Head of caudate nucleus (tissue), 42 donors: ENCODE data around the gene PTPN1.

ENCODE experiments used
- DNase-seq, 42 donors: peaks; one replicate each; pipeline versions ENCODE4 v3.0.0 to v3.0.0-alpha.2; 2020 to 2021; ENCODE audit warnings: mixed read lengths in 7 of 42
- intact Hi-C: fragments of 100-400 bp; cut with DNase I; formaldehyde crosslinking; loops from one replicate; pipeline ENCODE4 v1.15.0; 2022

Gene PTPN1

DNA sequence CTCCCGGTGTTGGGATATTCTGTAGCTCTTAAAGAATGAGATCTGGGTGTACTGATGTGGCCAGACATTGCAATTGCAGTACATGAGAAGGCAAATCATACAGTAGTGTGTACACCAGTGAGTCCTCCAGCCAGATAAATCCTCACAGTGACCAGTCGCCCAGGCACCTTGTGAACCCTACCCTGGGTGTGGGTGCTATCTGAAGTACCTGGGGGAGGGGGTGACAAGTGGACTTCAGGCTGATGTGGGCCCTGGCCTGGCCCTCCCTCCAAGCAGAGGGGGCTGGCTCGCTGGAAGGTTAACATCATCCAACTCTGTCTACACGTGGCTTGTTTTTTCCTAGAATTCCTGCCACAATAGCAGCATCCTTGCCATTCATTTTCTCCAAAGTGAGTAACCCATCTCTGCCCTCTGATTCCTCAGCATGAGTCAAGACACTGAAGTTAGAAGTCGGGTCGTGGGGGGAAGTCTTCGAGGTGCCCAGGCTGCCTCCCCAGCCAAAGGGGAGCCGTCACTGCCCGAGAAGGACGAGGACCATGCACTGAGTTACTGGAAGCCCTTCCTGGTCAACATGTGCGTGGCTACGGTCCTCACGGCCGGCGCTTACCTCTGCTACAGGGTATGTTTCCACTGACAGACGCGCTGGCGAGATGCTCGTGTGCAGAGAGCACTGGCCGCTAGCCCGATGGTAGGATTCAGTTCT, 70.8 kb downstream of the PTPN1 start:
- intact Hi-C loops = no loop called here
- DNase-seq = peak in 1 of 42 donors; percentile 23

DNA sequence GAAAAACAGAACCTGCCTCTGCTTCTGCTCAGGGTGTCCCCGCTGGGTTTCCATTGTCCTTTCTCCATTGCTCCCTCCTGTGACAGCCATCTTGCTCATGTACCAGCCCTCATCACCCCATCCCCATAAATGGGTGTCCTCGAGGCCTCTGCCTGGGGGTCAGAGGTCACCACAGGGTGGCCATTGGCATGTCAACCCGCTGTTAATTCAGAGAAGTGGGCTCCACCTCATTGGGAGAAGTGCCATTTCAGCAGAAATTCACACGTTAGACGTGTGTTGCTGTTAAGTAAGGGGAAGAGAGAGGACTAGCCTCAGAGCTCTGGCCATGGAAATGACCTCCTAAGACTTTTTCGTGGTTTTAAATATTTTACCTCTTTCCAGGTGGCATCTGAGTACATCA, 71.9 kb downstream of the PTPN1 start:
- no peak for DNase-seq
- intact Hi-C loops = no loop called here

DNA sequence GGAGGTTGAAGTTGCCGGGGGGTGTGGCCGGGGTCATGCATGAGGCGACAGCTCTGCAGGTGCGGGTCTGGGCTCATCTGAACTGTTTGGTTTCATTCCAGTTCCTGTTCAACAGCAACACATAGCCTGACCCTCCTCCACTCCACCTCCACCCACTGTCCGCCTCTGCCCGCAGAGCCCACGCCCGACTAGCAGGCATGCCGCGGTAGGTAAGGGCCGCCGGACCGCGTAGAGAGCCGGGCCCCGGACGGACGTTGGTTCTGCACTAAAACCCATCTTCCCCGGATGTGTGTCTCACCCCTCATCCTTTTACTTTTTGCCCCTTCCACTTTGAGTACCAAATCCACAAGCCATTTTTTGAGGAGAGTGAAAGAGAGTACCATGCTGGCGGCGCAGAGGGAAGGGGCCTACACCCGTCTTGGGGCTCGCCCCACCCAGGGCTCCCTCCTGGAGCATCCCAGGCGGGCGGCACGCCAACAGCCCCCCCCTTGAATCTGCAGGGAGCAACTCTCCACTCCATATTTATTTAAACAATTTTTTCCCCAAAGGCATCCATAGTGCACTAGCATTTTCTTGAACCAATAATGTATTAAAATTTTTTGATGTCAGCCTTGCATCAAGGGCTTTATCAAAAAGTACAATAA, 72.5 kb downstream of the PTPN1 start:
- intact Hi-C loops = no loop called here
- DNase-seq = no peak

DNA sequence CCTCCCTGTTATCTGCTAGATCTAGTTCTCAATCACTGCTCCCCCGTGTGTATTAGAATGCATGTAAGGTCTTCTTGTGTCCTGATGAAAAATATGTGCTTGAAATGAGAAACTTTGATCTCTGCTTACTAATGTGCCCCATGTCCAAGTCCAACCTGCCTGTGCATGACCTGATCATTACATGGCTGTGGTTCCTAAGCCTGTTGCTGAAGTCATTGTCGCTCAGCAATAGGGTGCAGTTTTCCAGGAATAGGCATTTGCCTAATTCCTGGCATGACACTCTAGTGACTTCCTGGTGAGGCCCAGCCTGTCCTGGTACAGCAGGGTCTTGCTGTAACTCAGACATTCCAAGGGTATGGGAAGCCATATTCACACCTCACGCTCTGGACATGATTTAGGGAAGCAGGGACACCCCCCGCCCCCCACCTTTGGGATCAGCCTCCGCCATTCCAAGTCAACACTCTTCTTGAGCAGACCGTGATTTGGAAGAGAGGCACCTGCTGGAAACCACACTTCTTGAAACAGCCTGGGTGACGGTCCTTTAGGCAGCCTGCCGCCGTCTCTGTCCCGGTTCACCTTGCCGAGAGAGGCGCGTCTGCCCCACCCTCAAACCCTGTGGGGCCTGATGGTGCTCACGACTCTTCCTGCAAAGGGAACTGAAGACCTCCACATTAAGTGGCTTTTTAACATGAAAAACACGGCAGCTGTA, 73.4 kb downstream of the PTPN1 start:
- no peak for DNase-seq
- intact Hi-C loops = no loop called here

DNA sequence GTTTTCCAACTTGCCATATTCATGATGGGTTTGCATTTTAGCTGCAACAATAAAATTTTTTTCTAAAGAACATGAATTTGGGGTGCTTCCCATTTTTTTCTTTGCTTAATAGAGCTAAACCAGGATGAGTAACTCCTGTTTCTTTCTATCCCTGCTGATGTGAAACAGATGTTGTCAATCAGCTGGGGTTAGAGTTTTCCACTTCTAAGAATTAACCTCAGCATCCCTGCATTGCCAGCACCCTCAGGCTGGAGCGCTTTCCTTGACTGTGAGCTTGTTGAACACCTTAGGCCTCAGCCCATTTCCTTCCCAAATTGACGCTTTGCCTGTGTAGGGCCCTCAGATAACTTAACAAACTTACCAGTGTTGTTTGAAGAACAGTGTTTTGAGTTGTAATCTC, 74.5 kb downstream of the PTPN1 start:
- DNase-seq = no peak
- intact Hi-C loops = no loop called here

DNA sequence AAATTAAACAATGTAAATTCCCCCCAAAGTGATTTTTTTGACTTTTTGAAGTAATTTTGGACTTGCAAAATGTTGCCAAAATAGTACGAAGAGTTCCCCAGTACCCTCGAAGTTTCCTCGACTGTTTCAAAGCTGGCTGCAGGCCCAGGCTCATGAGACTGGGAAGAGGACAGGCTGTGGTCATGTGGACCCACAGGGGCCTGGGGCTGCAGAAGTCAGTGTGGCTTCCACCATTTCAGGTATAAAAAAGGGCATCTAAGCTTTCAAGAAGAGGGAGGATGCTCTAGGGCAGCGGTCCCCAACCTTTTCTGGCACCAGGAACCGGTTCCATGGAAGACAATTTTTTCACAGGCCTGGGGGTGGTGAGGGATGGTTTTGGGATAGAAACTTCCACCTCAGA, 75.0 kb downstream of the PTPN1 start:
- no peak for DNase-seq
- intact Hi-C loops = no loop called here

DNA sequence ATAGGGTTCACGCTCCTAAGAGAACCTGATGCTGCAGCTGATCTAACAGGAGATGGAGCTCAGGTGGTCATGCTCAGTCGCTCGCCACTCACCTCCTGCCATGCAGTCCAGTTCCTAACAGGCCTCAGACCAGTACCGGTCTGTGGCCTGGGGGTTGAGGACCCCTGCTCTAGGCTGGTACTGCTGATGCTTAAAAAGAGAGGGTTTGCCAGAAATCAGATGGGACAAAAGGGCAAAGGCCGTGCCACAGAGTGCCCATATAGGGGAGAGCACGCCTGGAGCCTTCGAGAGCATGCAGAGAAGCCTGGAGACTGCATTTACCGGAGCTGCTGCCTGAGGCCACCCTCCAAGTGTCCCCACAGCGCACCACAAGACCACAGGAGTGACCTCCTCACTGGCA, 75.5 kb downstream of the PTPN1 start:
- intact Hi-C loops = no loop called here
- no peak for DNase-seq

DNA sequence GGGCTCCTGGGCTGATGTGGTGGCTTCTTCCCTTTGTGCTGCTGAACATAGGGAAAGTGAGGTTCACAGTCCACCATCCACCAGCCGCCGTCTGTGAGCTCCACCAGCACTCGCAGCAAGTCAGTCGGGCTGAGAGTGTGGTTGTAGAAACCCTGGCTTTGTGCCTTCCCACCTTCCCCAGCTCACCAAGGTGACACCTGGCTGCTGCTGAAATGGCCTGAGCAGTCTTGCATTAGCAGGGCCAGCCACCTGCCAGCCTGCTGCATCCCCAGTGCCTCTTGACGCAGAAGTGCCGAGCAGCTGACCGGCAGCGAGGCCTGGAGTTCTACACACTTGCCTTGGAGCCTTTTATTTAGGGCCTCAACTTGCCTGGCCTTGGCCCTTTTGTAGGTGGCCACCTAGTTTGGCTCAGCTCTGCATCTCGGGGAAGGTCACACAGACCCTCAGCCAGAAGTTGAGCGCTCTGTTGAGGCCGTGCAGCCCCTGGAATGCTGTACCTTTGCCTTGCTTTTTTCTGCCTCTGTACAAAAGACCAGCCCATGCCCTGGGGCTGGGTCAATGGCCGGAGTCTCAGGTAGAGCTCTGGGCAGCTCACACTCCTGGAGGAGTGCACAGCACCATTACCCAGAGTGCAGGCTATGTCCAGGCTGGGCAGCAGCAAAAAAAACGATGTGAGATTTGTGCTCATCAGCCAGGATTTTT, 76.5 kb downstream of the PTPN1 start:
- intact Hi-C loops = no loop called here
- no peak for DNase-seq

DNA sequence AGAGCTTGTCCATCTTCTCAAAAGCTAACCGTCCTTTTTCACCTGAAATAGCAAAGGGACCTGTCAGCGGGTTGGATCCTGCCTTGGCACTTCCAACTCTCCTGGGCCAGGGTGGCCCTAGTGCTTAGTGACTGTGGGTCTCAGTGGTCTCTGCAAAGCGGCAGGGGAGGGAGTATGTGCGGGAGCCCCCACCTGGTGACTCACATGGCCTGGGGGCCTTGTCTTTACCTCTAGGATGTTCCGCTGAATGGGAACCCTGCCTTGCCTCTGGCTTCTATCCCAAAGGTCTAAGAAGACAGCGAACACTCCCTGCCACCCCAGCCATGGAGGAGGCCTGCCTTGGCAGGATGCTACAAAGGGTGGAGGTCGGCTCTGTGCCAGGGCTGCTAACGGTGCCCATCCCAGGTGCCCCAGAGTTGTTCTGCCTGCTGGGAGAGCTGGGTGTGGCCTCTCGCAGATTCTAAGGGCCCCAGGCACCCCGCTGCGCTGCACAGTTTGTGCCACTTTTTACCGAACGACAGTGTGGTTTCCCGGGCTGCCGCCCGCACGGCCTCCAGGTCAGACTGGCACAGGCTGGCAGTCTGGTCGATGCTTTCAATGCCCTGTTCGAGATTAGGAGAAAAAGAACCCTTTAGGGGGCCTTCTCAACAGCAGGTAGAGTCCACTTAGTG, 77.2 kb downstream of the PTPN1 start:
- intact Hi-C loops = no loop called here
- no peak for DNase-seq

DNA sequence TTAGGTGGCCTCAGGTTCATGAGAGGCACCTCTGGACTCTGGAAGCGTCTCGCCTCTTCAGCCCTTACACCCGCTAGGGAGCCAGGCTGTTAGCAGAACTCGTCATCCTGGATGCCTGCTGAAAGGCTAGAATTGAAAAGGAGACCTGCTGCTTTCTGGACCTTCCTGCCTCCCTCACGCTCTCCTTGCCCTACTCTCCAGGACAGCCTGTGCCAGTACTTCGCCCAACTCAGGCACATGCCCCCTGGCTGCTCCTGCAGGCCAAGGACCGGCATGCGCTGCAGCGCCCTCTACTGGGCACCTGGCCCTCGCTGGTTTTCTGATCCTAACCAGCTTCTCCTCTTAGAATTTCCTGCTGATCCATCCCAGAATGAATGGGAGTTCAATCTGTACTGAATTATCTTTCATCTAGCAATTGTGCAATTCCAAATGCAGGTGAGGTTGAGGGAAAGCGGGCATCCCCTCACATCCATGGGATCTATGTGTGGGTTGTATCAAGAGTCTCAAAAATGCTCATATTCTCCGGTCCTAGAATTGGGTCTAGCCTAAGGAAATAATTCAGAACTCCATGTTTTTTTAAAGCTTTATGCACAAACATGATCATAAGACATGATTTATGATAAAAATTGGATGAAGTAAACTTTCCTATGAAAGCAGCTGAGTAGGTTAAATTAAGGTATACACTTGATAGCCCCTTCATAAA, 78.0 kb downstream of the PTPN1 start:
- intact Hi-C loops = no loop called here
- DNase-seq = peak in 41 of 42 donors; percentile 50 to 87 (median 72)

DNA sequence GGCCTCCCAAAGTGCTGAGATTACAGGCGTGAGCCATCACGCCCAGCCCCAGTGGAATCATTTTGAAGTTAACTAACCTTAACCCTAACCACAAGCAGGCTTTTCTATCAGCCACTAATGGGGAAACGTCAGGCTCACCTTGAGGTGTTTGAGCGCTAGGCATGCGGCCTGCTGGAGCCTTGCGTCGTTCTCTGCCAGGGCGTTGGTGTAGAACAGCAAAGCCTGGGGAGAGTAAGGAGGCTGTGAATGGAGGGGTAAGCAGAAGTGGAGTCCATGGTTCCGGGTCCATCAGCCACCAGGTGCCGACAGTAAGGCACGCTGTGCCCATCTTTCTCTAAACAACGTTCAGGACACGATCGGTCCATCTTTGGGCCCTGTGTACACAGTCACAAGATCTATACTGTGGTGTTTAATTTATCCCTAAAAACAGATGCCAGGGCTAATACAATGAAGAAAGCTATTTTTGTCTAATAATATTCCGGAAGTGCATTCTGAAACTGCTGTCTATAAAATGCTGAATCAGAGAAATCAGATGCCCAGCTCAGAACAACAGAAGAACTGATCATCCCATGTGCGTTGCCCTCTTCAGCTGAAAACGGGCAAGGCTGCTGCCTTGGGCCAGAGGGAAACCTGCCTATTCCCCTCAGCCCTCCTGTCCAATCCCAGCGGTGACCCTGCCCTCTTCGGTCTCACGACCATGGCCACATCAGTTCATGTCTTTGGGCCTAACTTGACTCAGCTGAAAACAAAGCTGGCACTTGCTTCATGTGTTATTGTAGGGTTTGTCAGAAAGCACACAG, 79.6 kb downstream of the PTPN1 start:
- DNase-seq = no peak
- intact Hi-C loops = no loop called here

DNA sequence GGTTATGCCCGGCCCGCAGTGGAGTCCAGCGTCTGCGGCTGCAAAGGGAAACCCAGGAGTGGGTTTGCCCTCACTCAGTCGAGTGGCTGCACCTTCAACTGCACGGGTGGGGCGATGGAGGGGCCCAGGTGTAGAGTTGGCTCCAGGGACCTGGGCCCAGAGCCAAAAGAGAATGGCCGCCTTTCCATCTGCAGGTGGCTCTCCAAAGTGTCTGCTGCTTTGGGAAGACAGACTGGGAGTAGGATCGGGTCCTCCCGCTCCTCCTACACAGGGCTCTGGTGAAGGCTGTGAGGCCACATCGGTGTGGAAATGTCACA, 80.1 kb downstream of the PTPN1 start:
- no peak for DNase-seq
- intact Hi-C loops = no loop called here

DNA sequence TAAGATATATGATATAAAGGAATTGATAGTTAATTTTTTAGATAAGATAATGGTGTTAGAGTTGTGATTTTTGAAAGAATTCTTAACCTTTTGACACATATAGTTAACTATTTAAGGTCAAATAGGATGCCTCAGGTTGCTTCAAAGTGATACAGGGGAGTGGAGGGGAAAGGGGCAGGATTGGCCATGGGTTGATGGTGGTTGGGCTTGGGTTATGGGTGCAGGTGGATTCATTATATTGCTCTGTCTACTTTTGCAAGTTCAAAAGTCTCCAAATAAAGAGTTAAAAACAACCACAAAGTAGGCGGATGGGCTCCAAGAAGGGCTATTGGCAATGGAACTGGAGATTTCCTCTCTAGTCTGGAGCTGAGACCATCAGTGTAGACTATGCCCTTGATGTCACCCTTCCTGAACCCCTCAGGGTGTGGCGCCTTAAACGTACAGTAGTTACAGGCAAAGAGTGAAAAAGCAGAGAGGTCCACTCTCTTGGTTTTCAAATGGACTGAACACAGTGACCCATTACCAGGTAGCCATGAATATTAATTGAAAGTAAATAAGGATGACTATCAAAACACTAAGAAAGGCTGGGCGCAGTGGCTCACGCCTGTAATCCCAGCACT, 81.2 kb downstream of the PTPN1 start:
- DNase-seq = no peak
- intact Hi-C loops = no loop called here

DNA sequence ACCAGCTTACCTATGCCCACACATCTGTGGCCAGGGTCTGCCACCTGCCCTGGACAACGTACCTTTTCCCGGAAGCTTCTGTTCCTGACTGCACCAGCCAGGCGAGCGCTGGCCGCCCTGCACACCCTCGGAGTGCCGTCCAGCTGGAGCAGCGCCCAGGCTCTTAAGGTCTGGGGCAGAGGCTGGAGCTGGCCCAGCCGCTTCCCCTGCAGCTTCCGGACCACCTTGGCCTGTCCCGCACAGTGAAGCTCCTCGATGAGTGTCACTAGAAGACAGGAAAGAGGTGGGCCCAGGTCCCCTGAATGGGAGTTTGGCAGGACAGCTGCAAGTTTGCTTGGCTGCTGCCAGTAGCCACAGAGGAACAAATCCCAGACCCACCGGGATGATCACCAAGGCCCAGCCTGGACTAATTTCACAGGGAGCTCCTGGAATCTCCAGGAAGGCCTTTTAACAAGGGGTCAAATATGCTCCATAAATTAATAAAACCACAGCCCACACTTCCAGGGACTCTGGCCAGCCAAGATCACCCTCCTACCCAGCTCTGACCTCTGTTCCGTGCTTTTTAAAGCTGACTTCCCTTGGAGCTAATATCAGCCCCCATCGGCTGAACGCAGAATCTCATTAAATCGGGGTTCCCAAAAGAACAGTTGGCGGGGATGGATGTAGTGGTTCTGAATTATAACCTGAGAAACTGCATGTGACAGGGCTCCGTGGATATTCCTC, 82.3 kb downstream of the PTPN1 start:
- intact Hi-C loops = no loop called here
- DNase-seq = peak in 1 of 42 donors; percentile 14

DNA sequence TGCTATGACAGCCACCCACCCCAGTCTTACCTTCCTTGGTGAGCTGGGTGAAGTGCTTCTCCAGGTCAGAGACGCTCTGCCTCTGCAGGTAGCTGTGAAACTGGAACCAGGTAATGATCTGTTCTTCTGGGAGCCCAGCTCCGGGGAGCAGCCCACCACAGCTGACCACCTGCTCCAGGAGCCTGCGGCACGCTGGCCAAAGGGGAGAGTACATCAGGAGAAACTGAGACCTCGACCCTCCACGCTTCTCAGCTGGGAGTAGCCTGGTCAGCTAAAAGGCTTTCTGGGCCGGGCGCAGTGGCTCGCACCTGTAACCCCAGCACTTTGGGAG, 82.8 kb downstream of the PTPN1 start:
- peak in 4 of 42 donors; percentile 18 to 65 (median 44) for DNase-seq
- intact Hi-C loops = no loop called here

DNA sequence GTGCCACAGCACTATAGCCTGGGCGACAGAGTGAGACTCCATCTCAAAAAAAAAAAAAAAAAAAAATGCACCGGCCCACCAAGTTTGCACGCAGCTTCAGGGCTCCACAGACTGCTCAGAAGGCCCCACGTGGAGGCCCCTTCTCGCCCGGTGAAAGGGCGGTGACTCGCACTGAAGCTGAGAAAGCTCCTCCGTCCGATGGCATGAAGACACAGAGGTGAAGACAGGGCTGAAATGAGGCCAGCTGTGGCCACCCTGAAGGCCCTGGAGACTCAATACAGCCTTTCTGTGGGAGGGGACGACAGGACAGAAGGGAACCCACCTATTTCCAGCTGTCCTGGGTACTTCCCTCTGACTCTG, 84.0 kb downstream of the PTPN1 start:
- intact Hi-C loops = no loop called here

More for the DNA sequence above, 84.0 kb downstream of the PTPN1 start:
- DNase-seq = no peak
